HCT116 (cell line): Measurements from ENCODE around the gene TBX20. TPM values are rescaled to one million over a fixed set of nuclear protein-coding genes. Genes with fewer than 3 reads are reported as not detected.

ENCODE experiments used
- ATAC-seq: fragments of 200-7000 bp; cut with Tn5 transposase; 2 replicates; pipeline ENCODE4 v1.9.1; 2020; ENCODE audit warnings: mild to moderate bottlenecking, moderate library complexity
- BruUV-seq: library from RNA; stranded (reverse); fragments of 400-500 nt; replicated peaks from 2 replicates; lab custom pipeline; 2021; lab: Mats Ljungman, UMichigan
- CTCF ChIA-PET: fragments of 300-600 bp; sonication (Branson Sonifier 250); formaldehyde crosslinking; loops from one replicate; lab custom pipeline; 2021; ENCODE audit warnings: antibody characterized with exemption; lab: Charles Lee
- POLR2A ChIA-PET: fragments of 300-600, 350-600 bp; sonication (Branson Sonifier 250); formaldehyde crosslinking; loops from one replicate; lab custom pipeline; 2021; ENCODE audit warnings: antibody characterized with exemption; lab: Charles Lee
- RAD21 ChIA-PET, 2 experiments: fragments of 300-600 bp; sonication (Branson Sonifier 250); formaldehyde crosslinking; loops; one replicate each; lab custom pipeline; 2023; ENCODE audit warnings: low total read pairs in 2 of 2; ENCODE audit not compliant: uncharacterized antibody in 2 of 2, unreplicated experiment in 2 of 2, low non-redundant PET in 1 of 2; lab: Charles Lee
- DNase-seq: peaks from one replicate; pipeline ENCODE4 v3.0.0-alpha.2; 2010; ENCODE audit warnings: low read depth, low spot score
- H2AFZ ChIP-seq: fragments of 200-600 bp; shearing (Covaris generic), sonication (generic); 2 replicates; pipeline ENCODE4 v1.6.1; 2017; ENCODE audit warnings: low read depth, mixed run types, mixed read lengths, antibody characterized with exemption, low read length; ENCODE audit not compliant: poor library complexity, severe bottlenecking
- H3K27ac ChIP-seq: 2 replicates; pipeline ENCODE4 v1.5.1; 2012; ENCODE audit warnings: low read depth, low read length
- H3K27me3 ChIP-seq: fragments of 200-600 bp; sonication (generic); 2 replicates; pipeline ENCODE4 v1.6.1; 2016; ENCODE audit warnings: mixed run types, low read length, mixed read lengths; ENCODE audit not compliant: insufficient read depth
- H3K36me3 ChIP-seq, 2 experiments: fragments of 200-500 bp in 1 of 2; fragments of 200-600 bp in 1 of 2; sonication (Bioruptor generic) in 1 of 2; sonication (generic) in 1 of 2; 2 replicates each; pipeline versions ENCODE4 v1.5.1 to v1.6.1; 2014 to 2016; ENCODE audit warnings: low read length in 2 of 2, inconsistent platforms in 1 of 2, mixed read lengths in 1 of 2, mixed run types in 1 of 2; ENCODE audit not compliant: insufficient read depth in 2 of 2, control insufficient read depth in 1 of 2
- H3K4me1 ChIP-seq, 2 experiments: fragments of 200-600 bp in 1 of 2; sonication (generic) in 1 of 2; 2 replicates each; pipeline versions ENCODE4 v1.5.1 to v1.6.1; 2012 to 2017; ENCODE audit warnings: low read length in 2 of 2, inconsistent platforms in 1 of 2, mild to moderate bottlenecking in 1 of 2, mixed read lengths in 1 of 2, mixed run types in 1 of 2, moderate library complexity in 1 of 2; ENCODE audit not compliant: insufficient read depth in 2 of 2, control insufficient read depth in 1 of 2
- H3K4me2 ChIP-seq: fragments of 200-600 bp; sonication (generic); 2 replicates; pipeline ENCODE4 v1.6.1; 2017; ENCODE audit warnings: mixed run types, low read length, mixed read lengths
- H3K4me3 ChIP-seq, 2 experiments: fragments of 200-600 bp in 1 of 2; sonication (generic) in 1 of 2; replicated peaks in 1 of 2; 2 replicates each; pipeline ENCODE4 v1.5.1; 2011 to 2016; ENCODE audit warnings: low read length in 2 of 2, control low read depth in 1 of 2, low read depth in 1 of 2, mild to moderate bottlenecking in 1 of 2, mixed read lengths in 1 of 2, mixed run types in 1 of 2
- H3K79me2 ChIP-seq: fragments of 200-600 bp; sonication (generic); 2 replicates; pipeline ENCODE4 v1.6.1; 2017; ENCODE audit warnings: mild to moderate bottlenecking, mixed run types, low read length, moderate library complexity, mixed read lengths; ENCODE audit not compliant: insufficient read depth
- H3K9ac ChIP-seq: fragments of 200-600 bp; sonication (generic); 2 replicates; pipeline ENCODE4 v1.6.1; 2016; ENCODE audit warnings: low read length, mixed read lengths
- H3K9me2 ChIP-seq: fragments of 200-600 bp; sonication (generic), shearing (Covaris generic); 2 replicates; pipeline ENCODE4 v1.6.1; 2017; ENCODE audit warnings: mixed run types, mild to moderate bottlenecking, moderate library complexity; ENCODE audit not compliant: insufficient read depth
- H3K9me3 ChIP-seq, 2 experiments: fragments of 200-500 bp in 1 of 2; fragments of 200-600 bp in 1 of 2; sonication (Bioruptor generic) in 1 of 2; sonication (generic) in 1 of 2; 2 replicates each; pipeline ENCODE4 v1.6.1; 2014 to 2017; ENCODE audit warnings: low read length in 2 of 2, mixed read lengths in 2 of 2, inconsistent platforms in 1 of 2, low read depth in 1 of 2, mild to moderate bottlenecking in 1 of 2, mixed run types in 1 of 2, moderate library complexity in 1 of 2; ENCODE audit not compliant: control insufficient read depth in 1 of 2, insufficient read depth in 1 of 2
- H4K20me1 ChIP-seq: fragments of 200-600 bp; sonication (generic), shearing (Covaris generic); 2 replicates; pipeline ENCODE4 v1.6.1; 2017; ENCODE audit warnings: mixed run types, mild to moderate bottlenecking, moderate library complexity; ENCODE audit not compliant: insufficient read depth
- ATF3 ChIP-seq: IDR thresholded peaks from 2 replicates; pipeline ENCODE4 v1.6.1; 2012
- CBX3 ChIP-seq: IDR thresholded peaks from 2 replicates; pipeline ENCODE4 v1.6.1; 2012; ENCODE audit warnings: low read depth
- CEBPB ChIP-seq: IDR thresholded peaks from 2 replicates; pipeline ENCODE4 v1.6.1; 2012; ENCODE audit warnings: low read depth
- EGR1 ChIP-seq: IDR thresholded peaks from 2 replicates; pipeline ENCODE4 v1.6.1; 2012; ENCODE audit warnings: low read depth
- ELF1 ChIP-seq: IDR thresholded peaks from 2 replicates; pipeline ENCODE4 v1.6.1; 2012; ENCODE audit warnings: low read depth, borderline replicate concordance
- FOSL1 ChIP-seq: IDR thresholded peaks from 2 replicates; pipeline ENCODE4 v1.6.1; 2012; ENCODE audit warnings: low read depth
- JUND ChIP-seq: IDR thresholded peaks from 2 replicates; pipeline ENCODE4 v1.6.1; 2012
- MAX ChIP-seq: IDR thresholded peaks from 2 replicates; pipeline ENCODE4 v1.6.1; 2012
- RAD21 ChIP-seq: IDR thresholded peaks from 2 replicates; pipeline ENCODE4 v1.6.1; 2012; ENCODE audit warnings: low read depth, mild to moderate bottlenecking
- ZBTB33 ChIP-seq: IDR thresholded peaks from 2 replicates; pipeline ENCODE4 v1.6.1; 2011; ENCODE audit warnings: mild to moderate bottlenecking, low read length, moderate library complexity; ENCODE audit not compliant: insufficient replicate concordance; ENCODE audit errors: extremely low read depth
- intact Hi-C: fragments of 100-400 bp; cut with micrococcal nuclease; formaldehyde crosslinking; loops from 2 replicates; pipeline ENCODE4 v1.10.0; 2022
- total RNA-seq: library from RNA; stranded (reverse); gene quantifications from one replicate; pipeline ENCODE4 v1.2.1, GENCODE V29; 2021; ENCODE audit not compliant: unreplicated experiment

Gene TBX20
- total RNA-seq, 1 experiment from 2014 or later = not detected

GRCh38 chr7:35257251-35258124, 3.6 kb upstream of the TBX20 start:
- BruUV-seq = no TSS peak
- Histone ChIP-seq H3K4me1 (no peaks in the 10 kb centered on the region), H3K9me3 (no peaks in the 10 kb centered on the region), H3K27ac (no peak overlapping the region), H3K27me3 (peaks cover 4% of the 10 kb centered on the region), H3K4me2 (no peak overlapping the region), H4K20me1 (no peaks in the 10 kb centered on the region), H3K9me2 (no peaks in the 10 kb centered on the region), H3K79me2 (no peaks in the 10 kb centered on the region), H3K36me3 (no peaks in the 10 kb centered on the region), H2AFZ (no peak overlapping the region), H3K9ac (no peak overlapping the region), H3K4me3 (no peak overlapping the region)
- ChIA-PET POLR2A (no interaction called here), RAD21 (no interaction called here), CTCF (no interaction called here)
- TF ChIP-seq JUND (no peak), CBX3 (no peak), CEBPB (no peak), RAD21 (no peak), MAX (no peak), EGR1 (no peak), ZBTB33 (no peak), FOSL1 (no peak), ATF3 (no peak), ELF1 (no peak)
- no peak for DNase-seq
- no peak for ATAC-seq
- intact Hi-C loops = no loop called here
